HepG2 (cell line): ENCODE data around the gene XPO1. TPM values are rescaled to one million over a fixed set of nuclear protein-coding genes. Genes with fewer than 3 reads are reported as not detected.

Source experiments
- ATAC-seq: fragments of 200-7000 bp; cut with Tn5 transposase; 3 replicates; pipeline ENCODE4 v1.9.1; 2020; ENCODE audit warnings: mild to moderate bottlenecking, moderate library complexity
- BruUV-seq: library from RNA; stranded (reverse); fragments of 400-500 nt; replicated peaks from 2 replicates; lab custom pipeline; 2021; lab: Mats Ljungman, UMichigan
- CTCF ChIA-PET: fragments of 300-600 bp; formaldehyde crosslinking; extraction: SDS; loops from one replicate; lab custom pipeline; 2021; ENCODE audit warnings: low total read pairs, inconsistent platforms, low intra/inter-chr PET ratio; lab: Yijun Ruan, JAX
- POLR2A ChIA-PET: fragments of 350-600 bp; sonication (Branson Sonifier 250); formaldehyde crosslinking; loops from one replicate; lab custom pipeline; 2020; ENCODE audit warnings: antibody characterized with exemption, inconsistent platforms; lab: Yijun Ruan, JAX
- DNase-seq: peaks from one replicate; pipeline ENCODE4 v3.0.0-alpha.2; 2015; ENCODE audit warnings: low spot score
- FAIRE-seq: peaks from 3 replicates; lab custom pipeline; 2011; peaks lifted over from hg19 to GRCh38; lab: Jason Lieb, UNC
- H2AFZ ChIP-seq: one replicate; pipeline ENCODE4 v1.6.1; 2011; ENCODE audit warnings: low read length, inconsistent platforms
- H3K27ac ChIP-seq: fragments of 300-600 bp; 3 replicates; pipeline ENCODE4 v1.8.0; 2011; ENCODE audit warnings: mixed run types, mild to moderate bottlenecking, mixed read lengths, low read length, inconsistent platforms; ENCODE audit not compliant: insufficient read depth; ENCODE audit errors: extremely low read length
- H3K27me3 ChIP-seq, 2 experiments: fragments of 200-600 bp in 1 of 2; 2 replicates in 1 of 2; 3 replicates in 1 of 2; pipeline versions ENCODE4 v1.6.0 to v1.8.0; 2011; ENCODE audit warnings: low read length in 2 of 2, mild to moderate bottlenecking in 2 of 2, moderate library complexity in 2 of 2, inconsistent platforms in 1 of 2; ENCODE audit not compliant: insufficient read depth in 2 of 2, control insufficient read depth in 1 of 2
- H3K36me3 ChIP-seq, 2 experiments: fragments of 200-600 bp in 1 of 2; replicated peaks in 1 of 2; 2 replicates in 1 of 2; 3 replicates in 1 of 2; pipeline versions ENCODE4 v1.5.1 to v1.8.0; 2011; ENCODE audit warnings: low read length in 2 of 2, inconsistent platforms in 1 of 2; ENCODE audit not compliant: insufficient read depth in 2 of 2, control insufficient read depth in 1 of 2
- H3K4me1 ChIP-seq: 2 replicates; pipeline ENCODE4 v1.5.1; 2012; ENCODE audit warnings: low read length, inconsistent platforms; ENCODE audit not compliant: insufficient read depth
- H3K4me2 ChIP-seq: 2 replicates; pipeline ENCODE4 v1.6.0; 2011; ENCODE audit warnings: low read depth, low read length, inconsistent platforms
- H3K4me3 ChIP-seq, 3 experiments: fragments of 200-600 bp in 1 of 3; sonication (generic), shearing (Covaris generic) in 1 of 3; replicated peaks in 1 of 3; 2 replicates each; pipeline ENCODE4 v1.5.1; 2011 to 2016; ENCODE audit warnings: low read length in 3 of 3, inconsistent platforms in 2 of 3, low read depth in 2 of 3, mild to moderate bottlenecking in 2 of 3, control low read depth in 1 of 3, mixed read lengths in 1 of 3; ENCODE audit not compliant: insufficient read depth in 1 of 3
- H3K79me2 ChIP-seq: one replicate; pipeline ENCODE4 v1.6.1; 2011; ENCODE audit warnings: low read length, inconsistent platforms; ENCODE audit not compliant: insufficient read depth
- H3K9ac ChIP-seq: 2 replicates; pipeline ENCODE4 v1.6.0; 2011; ENCODE audit warnings: mild to moderate bottlenecking, low read depth, low read length, inconsistent platforms; ENCODE audit not compliant: insufficient read depth
- H3K9me3 ChIP-seq: 2 replicates; pipeline ENCODE4 v1.5.1; 2012; ENCODE audit warnings: mild to moderate bottlenecking, low read length
- H4K20me1 ChIP-seq: 2 replicates; pipeline ENCODE4 v1.6.0; 2011; ENCODE audit warnings: inconsistent platforms, mild to moderate bottlenecking, low read length, moderate library complexity; ENCODE audit not compliant: insufficient read depth
- ARNT ChIP-seq: fragments of 450-650 bp; IDR thresholded peaks from 2 replicates; pipeline ENCODE4 v1.6.1; 2017
- HNF1B ChIP-seq: sonication (generic); formaldehyde crosslinking; IDR thresholded peaks from 2 replicates; pipeline ENCODE4 v1.5.1; 2020; ENCODE audit warnings: mild to moderate bottlenecking, moderate library complexity, missing genetic modification reagents
- IKZF1 ChIP-seq: fragments of 450-650 bp; IDR thresholded peaks from 2 replicates; pipeline ENCODE4 v1.7.1; 2016
- NCOA1 ChIP-seq: sonication (generic); formaldehyde crosslinking; IDR thresholded peaks from 2 replicates; pipeline ENCODE4 v1.9.0; 2021; ENCODE audit warnings: missing genetic modification reagents
- NFRKB ChIP-seq: fragments of 450-650 bp; IDR thresholded peaks from 2 replicates; pipeline ENCODE4 v1.6.1; 2017
- NR1H2 ChIP-seq: sonication (generic); formaldehyde crosslinking; IDR thresholded peaks from 2 replicates; pipeline ENCODE4 v1.8.1; 2022; ENCODE audit warnings: low read depth, missing genetic modification reagents, borderline replicate concordance
- SAFB2 ChIP-seq: sonication (generic); formaldehyde crosslinking; IDR thresholded peaks from 2 replicates; pipeline ENCODE4 v1.5.1; 2020; ENCODE audit warnings: missing genetic modification reagents, low read depth, mild to moderate bottlenecking, borderline replicate concordance
- SATB2 ChIP-seq: sonication (generic); formaldehyde crosslinking; IDR thresholded peaks from 2 replicates; pipeline ENCODE4 v1.5.0; 2020; ENCODE audit warnings: missing genetic modification reagents
- SNRNP70 ChIP-seq: fragments of 200-400 bp; formaldehyde crosslinking; IDR thresholded peaks from 2 replicates; pipeline ENCODE4 v1.6.1; 2017; ENCODE audit warnings: mild to moderate bottlenecking, low read depth, low read length, moderate library complexity
- THAP7 ChIP-seq: sonication (generic); formaldehyde crosslinking; IDR thresholded peaks from 2 replicates; pipeline ENCODE4 v1.8.1; 2023; ENCODE audit warnings: mild to moderate bottlenecking, missing genetic modification reagents
- ZBTB25 ChIP-seq: IDR thresholded peaks from 2 replicates; pipeline ENCODE4 v1.6.1; 2018; ENCODE audit warnings: missing genetic modification reagents
- ZHX1 ChIP-seq: sonication (generic); formaldehyde crosslinking; IDR thresholded peaks from 2 replicates; pipeline ENCODE4 v1.8.1; 2022; ENCODE audit warnings: low read depth, mild to moderate bottlenecking, missing genetic modification reagents
- ZMAT5 ChIP-seq: sonication (generic); formaldehyde crosslinking; IDR thresholded peaks from 2 replicates; pipeline ENCODE4 v1.5.0; 2020; ENCODE audit warnings: mild to moderate bottlenecking, low read depth, missing genetic modification reagents, borderline replicate concordance
- ZNF281 ChIP-seq: sonication (generic); formaldehyde crosslinking; IDR thresholded peaks from 2 replicates; pipeline ENCODE4 v1.4.0; 2020; ENCODE audit warnings: missing genetic modification reagents, borderline replicate concordance
- ZNF713 ChIP-seq: sonication (generic); formaldehyde crosslinking; IDR thresholded peaks from 2 replicates; pipeline ENCODE4 v1.4.0; 2020; ENCODE audit warnings: mild to moderate bottlenecking, missing genetic modification reagents
- WGBS: methylation state at CpG from one replicate; pipeline ENCODE4 v1.1.6; 2017; ENCODE audit warnings: low lambda C conversion rate; 5-methylcytosine and 5-hydroxymethylcytosine counted together
- in situ Hi-C: cut with HindIII; loops from 2 replicates; pipeline ENCODE4 v1.10.0; 2017; ENCODE audit warnings: low pct_unique_long_range_greater_than_20kb; ENCODE audit not compliant: extremely low pct_ligation_motif_present
- intact Hi-C: fragments of 100-400 bp; cut with micrococcal nuclease; formaldehyde crosslinking; loops from one replicate; pipeline ENCODE4 v1.10.0; 2022; ENCODE audit not compliant: unreplicated experiment
- polyA plus RNA-seq, 8 experiments: library from polyadenylated mRNA; depleted of rRNA in 3 of 8; stranded (reverse) in 7 of 8; unstranded in 1 of 8; fragments of >200 nt; fragmentation: Illumina TruSeq in 4 of 8; extraction: Trizol in 4 of 8; gene quantifications; 2 replicates each; pipeline versions ENCODE4 v1.2.1 to v1.2.3, GENCODE V29; 2011 to 2016; ENCODE audit warnings: low read depth in 4 of 8, missing spikeins in 1 of 8, mixed read lengths in 1 of 8; ENCODE audit not compliant: insufficient read depth in 1 of 8
- total RNA-seq, 5 experiments: library from RNA; depleted of rRNA; stranded (reverse); fragments of >200 nt; fragmentation: Illumina TruSeq; extraction: Trizol; gene quantifications; 2 replicates each; pipeline ENCODE4 v1.2.3, GENCODE V29; 2016; ENCODE audit warnings: low read depth in 1 of 5

Gene XPO1
- total and polyA plus RNA-seq, 2 of the 13 experiments (the other 11 are each of a cell fraction or from before 2014, with no cell fraction given) = 67.4 to 212 TPM

GRCh38 chr2:61485281-61485680 lies 52.9 kb downstream of the XPO1 start:
- Histone ChIP-seq H3K9ac (no peak overlapping the region), H3K27ac (no peak overlapping the region), H4K20me1 (no peaks in the 10 kb centered on the region; the same call in 1 of the 2 replicates), H2AFZ (no peak overlapping the region), H3K4me3 (no peak overlapping the region), H3K79me2 (no peaks in the 10 kb centered on the region), H3K27me3 (no peaks in the 10 kb centered on the region), H3K9me3 (no peaks in the 10 kb centered on the region), H3K4me1 (no peaks in the 10 kb centered on the region), H3K36me3 (peaks cover 18 to 84% of the 10 kb centered on the region in 2 experiments), H3K4me2 (no peak overlapping the region)
- intact Hi-C loops = no loop called here
- ChIA-PET POLR2A (no interaction called here), CTCF (no interaction called here)
- in situ Hi-C loops = no loop called here
- 99% methylated on average over 5 of the region's 5 CpGs for WGBS
- no TSS peak for BruUV-seq
- DNase-seq (no peak), FAIRE-seq (no peak), ATAC-seq (no peak)
- no peak for TF ChIP-seq ZNF713
- TF ChIP-seq ZBTB25 (CRISPR knock-in tag) = no peak
- no peak for TF ChIP-seq NR1H2 (CRISPR knock-in tag)
- TF ChIP-seq THAP7 (CRISPR knock-in tag) = no peak
- no peak for TF ChIP-seq NCOA1 (CRISPR knock-in tag)
- no peak for TF ChIP-seq SAFB2 (CRISPR knock-in tag)
- TF ChIP-seq ARNT = no peak
- TF ChIP-seq IKZF1 = no peak
- TF ChIP-seq ZHX1 (CRISPR knock-in tag) = no peak
- TF ChIP-seq ZMAT5 (CRISPR knock-in tag) = no peak
- TF ChIP-seq SNRNP70 = no peak
- no peak for TF ChIP-seq NFRKB
- TF ChIP-seq HNF1B (CRISPR knock-in tag) = no peak
- TF ChIP-seq SATB2 (CRISPR knock-in tag) = no peak
- TF ChIP-seq ZNF281 (CRISPR knock-in tag) = no peak
